IPS-15b (cell line): ENCODE data around the gene RAB4B.
A peak's percentile ranks its signal among the peaks of the same experiment; 100 is the strongest.
"Not testable (repeated sequence)": the region's sequence is repeated elsewhere in the genome, so short reads cannot be mapped to it uniquely, and the experiment has no call there.

Experiments used
- H3K27me3 ChIP-seq: one replicate; pipeline ENCODE4 v1.6.1; 2013; ENCODE audit warnings: low read length; ENCODE audit not compliant: control insufficient read depth, insufficient read depth
- H3K36me3 ChIP-seq: one replicate; pipeline ENCODE4 v1.6.1; 2013; ENCODE audit warnings: low read length; ENCODE audit not compliant: control insufficient read depth, insufficient read depth
- H3K4me1 ChIP-seq: one replicate; pipeline ENCODE4 v1.6.1; 2013; ENCODE audit warnings: mild to moderate bottlenecking, low read length; ENCODE audit not compliant: control insufficient read depth, insufficient read depth
- H3K4me3 ChIP-seq: one replicate; pipeline ENCODE4 v1.5.1; 2013; ENCODE audit warnings: low read depth, low read length
- H3K9ac ChIP-seq: one replicate; pipeline ENCODE4 v1.6.1; 2013; ENCODE audit warnings: low read depth, mild to moderate bottlenecking, low read length
- H3K9me3 ChIP-seq: one replicate; pipeline ENCODE4 v1.6.1; 2013; ENCODE audit warnings: mild to moderate bottlenecking, low read length; ENCODE audit not compliant: control insufficient read depth, insufficient read depth

RAB4B gene, protein sequence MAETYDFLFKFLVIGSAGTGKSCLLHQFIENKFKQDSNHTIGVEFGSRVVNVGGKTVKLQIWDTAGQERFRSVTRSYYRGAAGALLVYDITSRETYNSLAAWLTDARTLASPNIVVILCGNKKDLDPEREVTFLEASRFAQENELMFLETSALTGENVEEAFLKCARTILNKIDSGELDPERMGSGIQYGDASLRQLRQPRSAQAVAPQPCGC

GRCh38 chr19:40777937-40778705, at the start of gene RAB4B:
Gene RAB4B (plus strand): TSS chr19:40778247. CDS start chr19:40778376, 129 bp downstream.
- peaks cover 4% of the 10 kb centered on the region for H3K4me1 ChIP-seq
- H3K36me3 ChIP-seq: no peaks in the 10 kb centered on the region
- H3K27me3 ChIP-seq: no peaks in the 10 kb centered on the region
- H3K9ac ChIP-seq: peak within 1 kb of the TSS; percentile 98
- H3K4me3 ChIP-seq: peak within 1 kb of the TSS; percentile 97
- no peaks in the 10 kb centered on the region for H3K9me3 ChIP-seq

DNA sequence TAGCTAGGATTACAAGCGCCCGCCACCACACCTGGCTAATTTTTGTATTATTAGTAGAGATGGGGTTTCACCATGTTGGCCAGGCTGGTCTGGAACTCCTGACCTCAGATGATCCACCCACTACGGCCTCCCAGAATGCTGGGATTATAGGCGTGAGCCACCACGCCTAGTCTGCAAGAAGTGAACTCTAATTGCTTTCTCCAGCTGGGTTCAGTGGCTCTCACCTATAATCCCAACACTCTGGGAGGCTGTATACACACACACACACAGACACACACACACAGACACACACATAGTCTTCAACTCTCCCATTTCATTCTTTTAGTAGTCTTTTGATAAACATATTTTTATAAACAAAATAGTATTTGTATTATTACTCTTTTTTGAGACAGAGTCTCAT, 48.0 kb upstream of the RAB4B start:
- not testable (repeated sequence) for H3K4me3 ChIP-seq, H3K27me3 ChIP-seq, H3K4me1 ChIP-seq, H3K9me3 ChIP-seq, H3K9ac ChIP-seq
- peaks cover 11% of the 10 kb centered on the region for H3K36me3 ChIP-seq

GRCh38 chr19:40732304-40732703, 45.7 kb upstream of the RAB4B start:
- H3K4me1 ChIP-seq, H3K27me3 ChIP-seq, H3K9ac ChIP-seq, H3K9me3 ChIP-seq, H3K4me3 ChIP-seq: not testable (repeated sequence)
- peaks cover 26% of the 10 kb centered on the region for H3K36me3 ChIP-seq

GRCh38 chr19:40733149-40733548, 44.9 kb upstream of the RAB4B start:
- H3K27me3 ChIP-seq: no peaks in the 10 kb centered on the region
- H3K4me1 ChIP-seq: no peaks in the 10 kb centered on the region
- peaks cover 30% of the 10 kb centered on the region for H3K36me3 ChIP-seq
- no peaks in the 10 kb centered on the region for H3K9me3 ChIP-seq
- no peak overlapping the region for H3K9ac ChIP-seq
- H3K4me3 ChIP-seq: no peak overlapping the region

GRCh38 chr19:40735013-40735771, 42.9 kb upstream of the RAB4B start:
- H3K36me3 ChIP-seq: peaks cover 33% of the 10 kb centered on the region
- no peak overlapping the region for H3K4me3 ChIP-seq
- H3K9me3 ChIP-seq: no peaks in the 10 kb centered on the region
- H3K9ac ChIP-seq: no peak overlapping the region
- no peaks in the 10 kb centered on the region for H3K4me1 ChIP-seq
- no peaks in the 10 kb centered on the region for H3K27me3 ChIP-seq

DNA sequence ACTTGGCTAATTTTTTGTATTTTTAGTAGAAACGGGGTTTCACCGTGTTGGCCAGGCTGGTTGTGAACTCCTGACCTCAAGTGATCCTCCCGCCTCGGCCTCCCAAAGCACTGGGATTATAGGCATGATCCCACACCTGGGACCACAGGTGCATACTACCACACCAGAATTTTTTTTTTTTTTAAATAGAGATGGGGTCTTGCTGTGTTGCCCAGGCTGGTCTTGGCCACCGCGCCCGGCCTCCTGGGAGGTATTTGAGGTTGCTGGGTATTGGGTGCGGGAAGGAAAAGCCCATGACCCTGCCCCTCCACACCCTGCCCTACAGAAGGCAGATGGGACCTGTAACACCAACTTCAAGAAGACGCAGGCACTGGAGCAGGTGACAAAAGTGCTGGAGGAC, 41.4 kb upstream of the RAB4B start:
- peaks cover 2% of the 10 kb centered on the region for H3K4me1 ChIP-seq
- H3K36me3 ChIP-seq: peaks cover 36% of the 10 kb centered on the region
- H3K4me3 ChIP-seq: no peak overlapping the region
- H3K9me3 ChIP-seq: no peaks in the 10 kb centered on the region
- no peaks in the 10 kb centered on the region for H3K27me3 ChIP-seq
- H3K9ac ChIP-seq: no peak overlapping the region

DNA sequence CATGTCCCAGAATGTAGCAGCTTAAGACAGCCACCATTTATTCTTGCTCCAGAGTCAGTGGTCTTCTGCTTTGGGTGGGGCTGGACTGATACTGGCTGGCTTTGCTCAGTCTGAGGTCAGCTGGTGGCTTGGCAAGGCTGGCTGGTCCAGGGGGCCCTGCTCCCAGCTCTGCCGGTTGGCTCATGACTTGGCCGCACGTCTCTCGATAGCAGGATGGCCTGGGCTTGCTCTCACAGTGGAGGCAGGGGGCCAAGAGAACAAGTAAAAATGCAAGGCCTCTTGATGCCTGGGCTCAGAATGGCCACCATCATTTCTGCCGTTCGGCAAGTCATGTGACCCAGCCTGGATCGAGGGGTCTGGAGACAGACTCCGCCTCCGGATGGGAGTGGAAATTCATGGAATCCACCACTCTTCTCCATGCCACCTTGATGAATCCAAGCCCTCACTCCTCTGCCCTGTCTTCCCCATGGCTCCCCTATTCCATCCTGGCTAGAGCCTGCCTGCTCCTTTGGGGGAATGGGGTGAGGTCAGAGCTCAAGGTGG, 40.9 kb upstream of the RAB4B start:
- H3K4me1 ChIP-seq: peaks cover 2% of the 10 kb centered on the region
- H3K9me3 ChIP-seq: no peaks in the 10 kb centered on the region
- H3K36me3 ChIP-seq: peaks cover 39% of the 10 kb centered on the region
- H3K9ac ChIP-seq: no peak overlapping the region
- no peaks in the 10 kb centered on the region for H3K27me3 ChIP-seq
- no peak overlapping the region for H3K4me3 ChIP-seq

GRCh38 chr19:40739030-40739839, 38.8 kb upstream of the RAB4B start:
- Histone ChIP-seq H3K27me3 (no peaks in the 10 kb centered on the region), H3K9me3 (no peaks in the 10 kb centered on the region), H3K36me3 (peaks cover 40% of the 10 kb centered on the region), H3K9ac (no peak overlapping the region), H3K4me1 (peaks cover 2% of the 10 kb centered on the region), H3K4me3 (no peak overlapping the region)

- Histone ChIP-seq H3K9me3 (no peaks in the 10 kb centered on the region), H3K36me3 (peaks cover 36% of the 10 kb centered on the region), H3K27me3 (no peaks in the 10 kb centered on the region), H3K9ac (no peak overlapping the region), H3K4me1 (peaks cover 5% of the 10 kb centered on the region), H3K4me3 (no peak overlapping the region)
Measured at GRCh38 chr19:40739871-40740703, 38.0 kb upstream of the RAB4B start.

GRCh38 chr19:40740747-40741146, 37.3 kb upstream of the RAB4B start:
- Histone ChIP-seq H3K36me3 (peaks cover 29% of the 10 kb centered on the region), H3K4me3 (no peak overlapping the region), H3K9me3 (no peaks in the 10 kb centered on the region), H3K9ac (no peak overlapping the region), H3K27me3 (no peaks in the 10 kb centered on the region), H3K4me1 (peaks cover 7% of the 10 kb centered on the region)
